H9 (cell line): ENCODE data around the gene PBX1. TPM values are rescaled to one million over a fixed set of nuclear protein-coding genes. Genes with fewer than 3 reads are reported as not detected.

Experiments
- DNase-seq: peaks from one replicate; pipeline ENCODE4 v3.0.0-alpha.2; 2017
- H2AFZ ChIP-seq: one replicate; pipeline ENCODE4 v1.6.1; 2013; ENCODE audit warnings: mild to moderate bottlenecking, low read length, control low read depth, moderate library complexity
- H2AK5ac ChIP-seq: 2 replicates; pipeline ENCODE4 v1.6.1; 2013; ENCODE audit warnings: low read length, control low read depth, mixed read lengths; ENCODE audit not compliant: insufficient read length
- H2BK120ac ChIP-seq: one replicate; pipeline ENCODE4 v1.6.1; 2013; ENCODE audit warnings: low read depth, mild to moderate bottlenecking, low read length, control low read depth, inconsistent platforms; ENCODE audit not compliant: poor library complexity, severe bottlenecking
- H2BK12ac ChIP-seq: 2 replicates; pipeline ENCODE4 v1.6.1; 2013; ENCODE audit warnings: low read length, control low read depth, mixed read lengths, low read depth; ENCODE audit not compliant: insufficient read length
- H2BK15ac ChIP-seq: 2 replicates; pipeline ENCODE4 v1.6.1; 2013; ENCODE audit warnings: low read depth, low read length, control low read depth
- H2BK20ac ChIP-seq: one replicate; pipeline ENCODE4 v1.6.1; 2013; ENCODE audit warnings: low read depth, mild to moderate bottlenecking, low read length, control low read depth, inconsistent platforms; ENCODE audit not compliant: poor library complexity, severe bottlenecking
- H2BK5ac ChIP-seq: 2 replicates; pipeline ENCODE4 v1.6.1; 2013; ENCODE audit warnings: low read length, control low read depth, mixed read lengths; ENCODE audit not compliant: insufficient read length
- H3K14ac ChIP-seq: 2 replicates; pipeline ENCODE4 v1.6.1; 2013; ENCODE audit warnings: low read length, control low read depth; ENCODE audit not compliant: insufficient read depth
- H3K18ac ChIP-seq: 2 replicates; pipeline ENCODE4 v1.6.1; 2013; ENCODE audit warnings: low read depth, mild to moderate bottlenecking, mixed read lengths, low read length, control low read depth; ENCODE audit not compliant: insufficient read length
- H3K23ac ChIP-seq: 2 replicates; pipeline ENCODE4 v1.6.1; 2013; ENCODE audit warnings: low read length, control low read depth, mixed read lengths, low read depth; ENCODE audit not compliant: insufficient read length
- H3K23me2 ChIP-seq: 2 replicates; pipeline ENCODE4 v1.6.1; 2013; ENCODE audit warnings: low read depth, mild to moderate bottlenecking, mixed read lengths, low read length, control low read depth; ENCODE audit not compliant: insufficient read length, poor library complexity, severe bottlenecking
- H3K27ac ChIP-seq: 2 replicates; pipeline ENCODE4 v1.5.1; 2013; ENCODE audit warnings: low read length, control low read depth, mixed read lengths, low read depth; ENCODE audit not compliant: insufficient read length
- H3K27me3 ChIP-seq: 2 replicates; pipeline ENCODE4 v1.6.1; 2013; ENCODE audit warnings: low read length, control low read depth, inconsistent platforms; ENCODE audit not compliant: insufficient read depth
- H3K4ac ChIP-seq: 2 replicates; pipeline ENCODE4 v1.6.1; 2013; ENCODE audit warnings: low read depth, mild to moderate bottlenecking, control low read depth, inconsistent platforms, low read length, moderate library complexity
- H3K4me1 ChIP-seq: 2 replicates; pipeline ENCODE4 v1.6.1; 2013; ENCODE audit warnings: low read length, control low read depth, inconsistent platforms; ENCODE audit not compliant: insufficient read depth
- H3K4me2 ChIP-seq: 2 replicates; pipeline ENCODE4 v1.6.1; 2013; ENCODE audit warnings: low read length, control low read depth, mixed read lengths; ENCODE audit not compliant: insufficient read length, insufficient read depth
- H3K56ac ChIP-seq: 2 replicates; pipeline ENCODE4 v1.6.1; 2013; ENCODE audit warnings: low read depth, mild to moderate bottlenecking, mixed read lengths, low read length, control low read depth; ENCODE audit not compliant: insufficient read length
- H3K79me1 ChIP-seq: 2 replicates; pipeline ENCODE4 v1.6.1; 2013; ENCODE audit warnings: low read depth, mild to moderate bottlenecking, moderate library complexity, low read length, control low read depth, inconsistent platforms; ENCODE audit not compliant: insufficient read depth, poor library complexity, severe bottlenecking
- H3K79me2 ChIP-seq: 2 replicates; pipeline ENCODE4 v1.6.1; 2013; ENCODE audit warnings: low read length, control low read depth, inconsistent platforms; ENCODE audit not compliant: insufficient read depth
- H3K9ac ChIP-seq: 2 replicates; pipeline ENCODE4 v1.6.1; 2013; ENCODE audit warnings: low read length, control low read depth, mixed read lengths; ENCODE audit not compliant: insufficient read length; ENCODE audit errors: extremely low read depth
- H3K9me3 ChIP-seq: one replicate; pipeline ENCODE4 v1.6.1; 2013; ENCODE audit warnings: low read depth, low read length, inconsistent platforms; ENCODE audit not compliant: control insufficient read depth
- H3T11ph ChIP-seq: one replicate; pipeline ENCODE4 v1.6.1; 2013; ENCODE audit warnings: mild to moderate bottlenecking, low read length, control low read depth, inconsistent platforms
- H4K20me1 ChIP-seq: one replicate; pipeline ENCODE4 v1.6.1; 2013; ENCODE audit not compliant: control insufficient read depth, insufficient read length, insufficient read depth
- H4K5ac ChIP-seq: 2 replicates; pipeline ENCODE4 v1.6.1; 2013; ENCODE audit warnings: low read depth, mild to moderate bottlenecking, mixed read lengths, low read length, control low read depth; ENCODE audit not compliant: insufficient read length
- H4K8ac ChIP-seq: replicated peaks from 2 replicates; pipeline ENCODE4 v1.6.1; 2013; ENCODE audit warnings: low read length, control low read depth, mixed read lengths, low read depth; ENCODE audit not compliant: insufficient read length
- H4K91ac ChIP-seq: 2 replicates; pipeline ENCODE4 v1.6.1; 2013; ENCODE audit warnings: low read depth, mild to moderate bottlenecking, moderate library complexity, mixed read lengths, low read length, control low read depth; ENCODE audit not compliant: insufficient read length
- H3K27ac Mint-ChIP-seq, 3 experiments: 2 replicates in 2 of 3; 3 replicates in 1 of 3; pipeline ENCODE4 v1.8.0; 2020 to 2021; ENCODE audit warnings: mixed read lengths in 3 of 3, mild to moderate bottlenecking in 1 of 3, moderate library complexity in 1 of 3
- H3K27me3 Mint-ChIP-seq: 2 replicates; pipeline ENCODE4 v1.8.0; 2021; ENCODE audit warnings: low read depth, mild to moderate bottlenecking, moderate library complexity, mixed read lengths
- H3K36me3 Mint-ChIP-seq, 3 experiments: 2 replicates in 2 of 3; 3 replicates in 1 of 3; pipeline ENCODE4 v1.8.0; 2020 to 2021; ENCODE audit warnings: low read depth in 3 of 3, mixed read lengths in 3 of 3; ENCODE audit not compliant: insufficient read depth in 1 of 3
- H3K4me1 Mint-ChIP-seq, 2 experiments: 2 replicates each; pipeline ENCODE4 v1.8.0; 2020; ENCODE audit warnings: mixed read lengths in 2 of 2
- H3K4me3 Mint-ChIP-seq, 2 experiments: 2 replicates in 1 of 2; 3 replicates in 1 of 2; pipeline ENCODE4 v1.8.0; 2020 to 2021; ENCODE audit warnings: mild to moderate bottlenecking in 2 of 2, mixed read lengths in 2 of 2, moderate library complexity in 1 of 2
- H3K9me3 Mint-ChIP-seq, 2 experiments: 2 replicates in 1 of 2; 3 replicates in 1 of 2; pipeline ENCODE4 v1.8.0; 2020; ENCODE audit warnings: mild to moderate bottlenecking in 2 of 2, mixed read lengths in 2 of 2, moderate library complexity in 1 of 2
- WGBS: extraction: QIAGEN DNeasy Blood & Tissue Kit; methylation state at CpG from one replicate; pipeline ENCODE4 v1.1.7; 2013; ENCODE audit warnings: missing lambda C conversion rate, low lambda C conversion rate, mixed read lengths; ENCODE audit not compliant: insufficient read length; ENCODE audit errors: extremely low coverage; 5-methylcytosine and 5-hydroxymethylcytosine counted together
- total RNA-seq: library from RNA; stranded (reverse); gene quantifications from 2 replicates; pipeline ENCODE4 v1.2.1, GENCODE V29; 2021
- TF ChIP-seq, protein P1 (sequence below): fragments of 200-600 bp; sonication (generic); conservative IDR thresholded peaks from 3 replicates; pipeline ENCODE4 v1.8.0; 2021; ENCODE audit warnings: antibody characterized with exemption, mild to moderate bottlenecking

The PBX1 gene
- total RNA-seq, 1 experiment from 2014 or later = 142 TPM

DNA sequence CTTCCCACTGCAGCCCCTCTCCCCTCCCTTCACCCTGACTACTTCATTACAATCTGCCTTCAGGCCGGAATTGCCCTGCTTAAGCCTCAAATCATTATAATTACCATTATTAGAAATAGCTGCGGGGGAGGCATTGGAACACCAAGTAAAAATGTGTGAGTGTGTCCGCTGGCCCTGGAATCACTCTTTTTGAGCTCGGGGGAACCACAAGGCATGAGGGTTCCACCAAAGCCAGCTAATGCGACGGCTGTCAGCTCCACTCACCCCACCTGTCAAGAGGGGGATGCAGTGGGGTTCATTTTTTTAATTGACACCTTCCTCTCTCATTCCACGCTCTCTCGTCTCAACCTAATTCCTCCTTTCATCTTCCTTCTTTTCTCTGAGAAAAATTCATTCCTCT, 177.2 kb downstream of the PBX1 start:
- Histone ChIP-seq H2BK120ac (no peak overlapping the region), H3K18ac (no peak overlapping the region), H3K4me2 (no peak overlapping the region), H3K9ac (no peak overlapping the region), H3K4ac (no peak overlapping the region), H2AFZ (no peak overlapping the region), H3K9me3 (no peaks in the 10 kb centered on the region), H2BK12ac (no peak overlapping the region), H2BK5ac (no peak overlapping the region), H2BK20ac (no peak overlapping the region), H3K27me3 (no peaks in the 10 kb centered on the region), H3K79me2 (peaks cover 3% of the 10 kb centered on the region; the same call in 1 of the 2 replicates), H3K4me1 (no peaks in the 10 kb centered on the region), H3K27ac (no peak overlapping the region), H2BK15ac (no peak overlapping the region), H3K56ac (no peak overlapping the region), H3K14ac (no peak overlapping the region), H3T11ph (no peak overlapping the region), H4K91ac (no peak overlapping the region), H4K20me1 (no peaks in the 10 kb centered on the region), H2AK5ac (no peak overlapping the region), H3K23me2 (no peaks in the 10 kb centered on the region), H3K23ac (no peak overlapping the region), H4K5ac (no peak overlapping the region), H3K79me1 (peaks cover 4% of the 10 kb centered on the region), H4K8ac (no peak overlapping the region)
- peak overlapping the region in 1 of 3 experiments; percentile 4; a peak in 1 of 7 replicates for H3K27ac Mint-ChIP-seq
- no peaks in the 10 kb centered on the region; a peak in 1 of 7 replicates for H3K36me3 Mint-ChIP-seq
- no peak overlapping the region for H3K4me3 Mint-ChIP-seq
- WGBS = 100% methylated on average over 2 of the region's 8 CpGs
- no peaks in the 10 kb centered on the region for H3K27me3 Mint-ChIP-seq
- no peaks in the 10 kb centered on the region for H3K9me3 Mint-ChIP-seq
- TF ChIP-seq, protein P1, sequence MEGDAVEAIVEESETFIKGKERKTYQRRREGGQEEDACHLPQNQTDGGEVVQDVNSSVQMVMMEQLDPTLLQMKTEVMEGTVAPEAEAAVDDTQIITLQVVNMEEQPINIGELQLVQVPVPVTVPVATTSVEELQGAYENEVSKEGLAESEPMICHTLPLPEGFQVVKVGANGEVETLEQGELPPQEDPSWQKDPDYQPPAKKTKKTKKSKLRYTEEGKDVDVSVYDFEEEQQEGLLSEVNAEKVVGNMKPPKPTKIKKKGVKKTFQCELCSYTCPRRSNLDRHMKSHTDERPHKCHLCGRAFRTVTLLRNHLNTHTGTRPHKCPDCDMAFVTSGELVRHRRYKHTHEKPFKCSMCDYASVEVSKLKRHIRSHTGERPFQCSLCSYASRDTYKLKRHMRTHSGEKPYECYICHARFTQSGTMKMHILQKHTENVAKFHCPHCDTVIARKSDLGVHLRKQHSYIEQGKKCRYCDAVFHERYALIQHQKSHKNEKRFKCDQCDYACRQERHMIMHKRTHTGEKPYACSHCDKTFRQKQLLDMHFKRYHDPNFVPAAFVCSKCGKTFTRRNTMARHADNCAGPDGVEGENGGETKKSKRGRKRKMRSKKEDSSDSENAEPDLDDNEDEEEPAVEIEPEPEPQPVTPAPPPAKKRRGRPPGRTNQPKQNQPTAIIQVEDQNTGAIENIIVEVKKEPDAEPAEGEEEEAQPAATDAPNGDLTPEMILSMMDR = no peak
- H3K4me1 Mint-ChIP-seq = peaks cover 42 to 43% of the 10 kb centered on the region in 2 experiments
- no peak for DNase-seq
